ENCODE measurements around the gene CRTC3. TPM values are rescaled to one million over a fixed set of nuclear protein-coding genes. Genes with fewer than 3 reads are reported as not detected.

CRTC3 gene
- total RNA-seq, 1 donor from 2014 or later, result 45.7 TPM

DNA sequence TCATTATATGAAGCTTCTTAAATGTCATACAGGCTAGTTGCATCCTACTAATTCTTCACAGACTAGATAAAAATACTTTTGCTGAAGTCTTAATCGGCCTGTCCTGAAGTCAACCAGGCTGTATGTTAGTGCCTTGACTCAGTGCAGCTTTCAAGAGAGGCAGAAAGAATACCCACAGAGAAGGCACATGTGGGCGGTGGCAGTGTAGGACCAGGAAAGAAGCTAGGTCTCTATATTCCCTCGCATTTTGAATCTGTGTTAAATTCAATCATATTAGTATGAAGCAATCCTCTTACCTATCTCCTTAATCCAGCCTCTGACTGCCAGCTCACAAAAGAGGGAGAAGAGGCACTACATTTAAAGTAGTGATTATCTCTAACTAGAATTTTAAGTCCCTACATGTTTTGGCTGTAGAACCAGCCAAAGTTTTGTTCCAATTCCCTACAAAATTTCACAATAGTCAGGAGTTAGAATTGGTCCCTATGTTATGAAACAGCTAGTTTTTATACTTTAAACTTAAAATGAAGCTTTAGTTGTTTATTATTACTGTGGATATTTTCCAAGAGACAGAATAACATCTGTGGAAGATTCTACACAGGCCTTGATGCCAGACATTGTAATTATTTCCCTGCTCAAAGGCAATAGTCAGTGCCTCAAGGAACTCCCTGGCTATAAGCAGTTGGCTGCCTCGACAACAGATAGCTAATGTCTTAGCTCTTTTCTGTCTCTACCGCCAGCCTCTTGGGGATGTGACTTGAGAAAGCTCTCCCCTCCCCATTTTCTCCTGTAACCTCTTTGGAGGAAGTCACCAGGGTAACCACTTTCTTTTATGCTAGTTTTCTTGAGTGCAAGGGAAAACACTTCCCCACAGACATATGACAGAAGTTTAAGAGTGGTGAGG is 31.9 kb downstream of the CRTC3 start:
- DNase-seq (ENCODE audit: low spot score), result no peak

DNA sequence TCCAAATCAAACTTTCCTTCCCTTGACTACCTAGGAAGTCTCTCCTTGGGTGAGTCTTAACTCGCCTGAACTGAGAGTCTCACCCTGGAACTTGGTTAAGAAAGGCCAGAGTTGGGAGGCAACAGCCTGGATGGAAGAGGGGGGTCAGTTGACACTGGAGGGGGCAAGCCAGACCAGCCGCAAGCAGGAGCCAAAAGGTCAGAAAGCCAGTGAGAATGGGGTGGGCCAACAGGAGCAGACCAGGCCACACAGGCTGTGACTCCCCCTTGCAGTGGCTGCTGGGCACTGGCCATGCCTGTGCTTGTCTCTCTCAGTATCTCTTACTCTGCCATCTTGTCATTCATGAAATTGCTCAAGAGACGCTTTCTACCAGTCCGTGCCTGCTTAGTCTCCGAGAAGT is 32.9 kb downstream of the CRTC3 start:
- no peak for DNase-seq (ENCODE audit: low spot score)

- DNase-seq (ENCODE audit: low spot score), result no peak
Measured at GRCh38 chr15:90563463-90563862, 33.7 kb downstream of the CRTC3 start.

DNA sequence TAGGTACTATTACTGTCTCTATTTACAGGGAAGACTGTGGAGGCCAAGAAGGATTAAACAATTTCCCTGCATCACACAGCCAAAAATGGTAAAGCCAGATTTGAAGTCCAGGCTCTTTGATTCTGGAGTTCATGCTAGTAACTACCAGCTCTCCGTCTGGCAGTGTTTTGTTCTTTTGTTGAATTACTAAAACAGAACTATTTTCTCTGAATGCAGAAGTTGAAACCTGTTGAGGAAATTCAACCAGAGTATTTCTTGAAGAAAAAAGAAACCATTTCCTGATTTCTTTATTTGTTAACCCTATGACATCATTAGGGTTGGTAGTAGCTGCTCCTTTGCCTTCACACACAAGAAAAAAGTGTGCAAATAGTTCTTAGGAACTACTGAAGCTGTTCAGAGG is 34.3 kb downstream of the CRTC3 start:
- DNase-seq (ENCODE audit: low spot score), result no peak

GRCh38 chr15:90564590-90564989 is 34.9 kb downstream of the CRTC3 start:
- no peak for DNase-seq (ENCODE audit: low spot score)

DNA sequence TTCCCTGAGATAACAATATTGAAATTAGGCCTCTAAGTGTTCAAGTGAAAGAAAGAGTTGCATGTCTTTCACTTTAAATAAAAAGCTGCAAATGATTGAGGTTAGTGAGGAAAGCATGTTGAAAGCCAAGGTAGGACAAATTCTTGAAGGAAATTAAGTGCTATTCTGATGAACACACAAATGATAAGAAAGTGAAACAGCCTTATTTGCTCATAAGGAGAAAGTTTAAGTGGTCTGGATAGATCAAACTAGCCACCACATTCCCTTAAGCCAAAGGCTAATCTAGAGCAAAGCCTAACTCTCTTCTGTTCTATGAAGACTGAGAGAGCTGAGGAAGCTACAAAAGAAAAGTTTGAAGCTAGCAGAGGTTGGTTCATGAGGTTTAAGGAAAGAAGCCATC is 36.1 kb downstream of the CRTC3 start:
- DNase-seq (ENCODE audit: low spot score), result no peak

- DNase-seq (ENCODE audit: low spot score), result no peak
Measured at GRCh38 chr15:90570643-90571042, 40.9 kb downstream of the CRTC3 start.

- DNase-seq (ENCODE audit: low spot score), result no peak
Measured at GRCh38 chr15:90571063-90571541, 41.4 kb downstream of the CRTC3 start.

- no peak for DNase-seq (ENCODE audit: low spot score)
Measured at GRCh38 chr15:90572893-90573292, 43.2 kb downstream of the CRTC3 start.

DNA sequence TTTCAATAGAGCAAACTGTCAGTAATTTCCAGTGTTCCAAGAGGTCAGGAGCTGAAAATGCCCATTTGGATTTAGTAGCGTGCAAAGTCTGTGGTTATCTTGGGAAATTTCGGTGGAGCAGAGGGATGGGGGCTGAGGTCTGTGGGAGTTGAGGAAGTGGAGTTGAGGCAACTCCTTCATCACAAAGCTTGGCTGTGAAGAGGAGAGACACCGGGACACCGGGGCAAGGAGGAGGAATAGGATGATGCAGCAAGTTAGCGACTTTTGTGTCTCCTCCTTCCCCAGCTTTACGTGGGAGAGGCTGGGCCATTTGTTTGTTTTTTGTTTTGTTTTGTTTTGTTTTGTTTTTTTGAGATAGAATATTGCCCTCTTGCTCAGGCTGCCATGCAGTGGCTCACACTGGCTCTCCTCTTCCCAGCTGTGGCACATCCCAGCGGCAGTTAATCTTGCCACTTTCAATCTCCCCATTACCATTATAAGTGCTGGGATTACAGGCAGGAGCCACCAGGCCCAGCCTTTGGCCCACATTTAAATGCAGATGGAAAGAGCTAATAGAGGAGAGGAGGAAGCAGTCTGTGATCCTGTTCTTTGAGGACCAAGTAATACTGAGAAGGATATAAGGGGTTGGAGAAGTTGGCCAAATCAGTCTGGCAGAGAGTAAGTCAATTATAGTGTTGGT is 47.1 kb downstream of the CRTC3 start:
- DNase-seq (ENCODE audit: low spot score), result no peak

DNA sequence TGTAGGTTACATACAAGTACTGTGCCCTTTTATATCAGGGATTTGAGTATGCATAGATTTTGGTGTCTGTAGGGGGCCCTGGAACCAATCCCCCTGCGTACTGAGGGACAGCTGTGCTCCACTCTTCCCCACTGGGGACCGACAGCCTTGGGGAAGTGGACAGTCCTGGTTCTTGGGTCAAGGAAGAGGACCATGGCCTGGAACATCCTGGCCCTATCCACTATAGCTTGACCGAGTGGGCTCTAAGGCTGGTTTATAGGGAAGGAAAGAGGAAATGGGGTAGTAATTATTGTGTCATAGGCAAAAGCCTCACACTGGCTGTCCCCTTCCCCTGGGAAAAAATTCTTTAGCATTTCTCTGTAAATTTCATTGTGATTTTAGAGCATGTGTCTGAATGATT is 49.5 kb downstream of the CRTC3 start:
- no peak for DNase-seq (ENCODE audit: low spot score)

DNA sequence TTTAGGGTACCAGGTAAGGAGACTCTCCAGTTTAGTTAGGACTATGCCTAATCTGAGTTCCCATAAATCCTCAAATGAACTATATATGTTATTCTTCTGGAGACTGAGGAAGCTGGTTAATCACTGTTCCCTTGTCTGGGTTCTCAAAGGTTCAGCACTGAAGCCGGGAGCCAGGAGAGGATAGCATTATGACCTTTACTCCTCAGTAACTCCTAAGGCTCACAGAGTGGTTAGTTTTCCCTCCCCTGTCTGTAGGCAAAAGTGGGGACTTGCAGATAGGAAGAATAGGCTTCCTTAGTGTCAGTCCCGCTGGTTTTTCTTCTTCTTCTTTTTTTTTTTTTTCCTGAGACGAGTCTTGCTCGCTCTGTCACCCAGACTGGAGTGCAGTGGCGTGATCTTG is 50.4 kb downstream of the CRTC3 start:
- no peak for DNase-seq (ENCODE audit: low spot score)

DNA sequence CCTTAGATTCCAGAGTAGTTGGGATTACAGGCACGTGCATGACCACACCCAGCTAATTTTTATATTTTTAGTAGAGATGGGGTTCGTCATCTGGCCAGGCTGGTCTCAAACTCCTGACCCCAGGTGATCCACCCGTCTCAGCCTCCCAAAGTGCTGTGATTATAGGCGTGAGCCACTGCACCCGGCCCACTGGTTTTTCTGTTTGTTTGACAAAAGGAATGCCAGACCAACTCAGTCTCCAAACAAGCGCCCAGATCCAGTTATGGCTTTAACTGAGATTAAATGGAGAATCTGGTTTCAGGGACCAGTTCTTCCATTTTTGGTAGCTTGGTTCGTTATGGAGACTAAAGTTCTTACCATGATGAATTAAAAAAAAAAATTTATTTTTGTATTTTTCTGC is 50.8 kb downstream of the CRTC3 start:
- DNase-seq (ENCODE audit: low spot score), result no peak

GRCh38 chr15:90580946-90581345 is 51.2 kb downstream of the CRTC3 start:
- DNase-seq (ENCODE audit: low spot score), result no peak

DNA sequence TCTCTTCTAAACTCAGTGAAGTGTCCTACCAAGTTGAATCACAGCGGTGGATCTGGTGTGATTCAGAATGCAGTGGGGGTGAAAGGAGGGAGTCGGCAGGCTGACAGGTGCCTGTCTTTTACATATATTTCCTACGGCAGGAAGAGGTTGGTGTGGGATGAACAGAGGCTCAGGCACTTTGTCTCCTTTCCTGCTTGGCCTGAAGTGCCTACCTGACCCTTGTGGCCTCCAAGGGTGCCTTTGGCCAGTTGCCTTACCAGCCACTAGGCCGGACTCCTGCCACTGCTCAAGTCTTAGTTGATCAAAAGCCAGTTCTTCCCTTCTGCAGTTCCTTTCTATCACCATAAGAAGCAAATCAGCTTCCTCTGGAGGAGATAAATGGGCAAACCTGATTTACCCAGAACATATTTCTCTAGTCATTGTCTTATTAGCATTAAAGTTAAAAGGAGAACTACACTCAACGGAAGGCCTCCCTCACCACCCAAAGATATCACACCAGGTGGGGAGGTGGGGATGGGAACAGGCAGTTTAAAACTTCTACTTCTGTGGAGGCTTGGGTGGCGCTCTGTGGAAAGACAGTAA is 52.1 kb downstream of the CRTC3 start:
- DNase-seq (ENCODE audit: low spot score), result no peak

- DNase-seq (ENCODE audit: low spot score), result no peak
Measured at GRCh38 chr15:90582553-90582952, 52.8 kb downstream of the CRTC3 start.

DNA sequence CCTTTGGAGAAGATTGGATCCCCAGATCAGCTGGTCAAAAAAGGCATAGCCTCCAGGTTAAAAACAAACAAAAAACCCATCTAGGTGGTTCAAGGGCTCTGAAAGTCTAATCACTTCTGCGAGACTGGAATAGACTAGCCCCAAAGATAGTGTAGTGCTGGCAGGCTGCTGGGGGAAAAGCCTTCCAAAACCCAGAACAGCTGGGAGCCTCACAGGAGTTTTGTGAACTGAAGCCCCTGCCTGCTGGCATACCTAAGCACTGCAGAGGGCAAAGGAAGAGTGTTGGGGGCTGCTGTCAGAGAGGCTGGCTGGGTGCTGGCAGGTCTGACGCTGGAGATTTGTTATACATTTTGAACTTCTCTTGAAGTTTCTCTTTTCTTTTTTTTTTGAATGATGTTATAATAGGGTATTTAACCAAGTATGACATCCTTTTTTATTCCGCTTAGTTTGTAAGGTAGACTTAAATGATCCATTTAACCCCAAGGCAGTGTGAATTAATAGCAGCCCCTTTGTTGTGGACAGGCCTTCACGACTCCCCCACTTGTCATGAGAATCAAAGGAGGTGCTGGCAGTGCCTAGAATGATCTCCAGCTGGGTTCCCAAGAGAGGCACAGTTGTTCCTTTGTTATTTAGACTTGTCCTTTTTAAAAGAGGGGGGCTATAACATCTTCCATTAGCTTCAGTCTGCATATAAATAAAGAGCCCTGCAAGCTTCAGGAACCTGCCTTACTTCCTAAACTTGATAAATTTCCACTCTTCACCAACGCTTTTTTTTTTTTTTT is 53.9 kb downstream of the CRTC3 start:
- DNase-seq (ENCODE audit: low spot score), result no peak

- DNase-seq (ENCODE audit: low spot score), result no peak
Measured at GRCh38 chr15:90584841-90585240, 55.1 kb downstream of the CRTC3 start.

DNA sequence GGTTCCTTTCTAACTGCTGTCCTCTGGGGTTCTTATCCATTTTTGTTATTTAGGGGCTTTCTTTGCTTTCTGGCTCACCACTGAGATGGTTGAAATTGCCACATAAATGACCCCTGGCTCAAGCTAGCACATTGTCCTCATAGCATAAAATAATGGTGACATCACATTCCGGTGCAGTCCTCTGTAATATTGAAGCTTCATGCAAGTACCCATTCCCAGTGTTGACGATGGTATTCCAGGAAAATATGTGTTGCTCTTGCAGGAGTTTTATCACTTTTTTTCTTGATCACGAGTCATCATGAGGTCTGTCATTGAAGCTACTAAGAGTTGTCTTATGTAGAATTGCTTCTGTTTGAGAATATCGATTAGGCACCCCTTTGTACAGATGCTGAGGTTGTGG is 56.1 kb downstream of the CRTC3 start:
- no peak for DNase-seq (ENCODE audit: low spot score)

DNA sequence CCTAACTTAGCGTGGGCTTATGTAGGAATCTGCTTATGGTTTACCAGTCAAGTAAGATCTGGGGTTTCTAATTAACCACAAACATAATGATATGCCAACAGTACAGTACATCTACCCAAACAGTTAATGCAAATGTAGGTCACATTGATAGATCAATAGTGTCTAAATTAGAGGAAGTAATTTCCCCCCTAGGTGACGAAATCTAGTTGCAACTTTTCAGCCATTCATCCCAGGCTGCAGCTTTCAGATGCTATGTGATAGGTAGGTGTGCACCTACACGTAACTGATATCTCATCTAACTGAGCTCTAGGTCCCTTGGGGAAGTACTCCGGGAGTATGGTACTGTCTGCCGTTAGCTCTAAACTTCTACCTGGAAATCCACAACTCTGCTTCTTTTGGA is 57.2 kb downstream of the CRTC3 start:
- no peak for DNase-seq (ENCODE audit: low spot score)

DNA sequence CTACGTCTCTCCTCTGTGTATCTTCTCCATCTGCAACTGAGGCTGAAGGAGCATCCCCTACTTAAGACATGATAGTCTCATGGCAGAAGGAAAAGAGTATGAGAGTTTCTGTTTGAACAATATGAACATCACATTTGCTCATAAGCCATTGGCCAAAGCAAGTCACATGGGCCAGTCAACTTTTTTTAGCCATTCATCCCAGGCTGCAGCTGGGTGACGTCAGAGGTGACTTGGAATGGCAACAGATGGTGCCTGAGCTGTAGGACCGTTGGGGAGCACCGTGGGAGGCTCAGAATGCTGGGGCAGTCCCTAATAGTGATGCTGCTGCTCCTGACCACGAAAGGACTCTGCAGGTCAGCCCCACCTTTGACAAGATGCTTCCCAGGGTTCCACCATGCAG is 58.7 kb downstream of the CRTC3 start:
- no peak for DNase-seq (ENCODE audit: low spot score)

All from mesenteric fat pad (tissue), 1 donor.